ENCODE measurements around the gene OTX2. TPM values are rescaled to one million over a fixed set of nuclear protein-coding genes. Genes with fewer than 3 reads are reported as not detected.

Gene OTX2
- total RNA-seq, 2 donors from 2014 or later = not detected

GRCh38 chr14:56774503-56774902 is 35.8 kb downstream of the OTX2 start:
- Histone ChIP-seq H3K27me3 (no peaks in the 10 kb centered on the region), H3K36me3 (replicated peaks in 1 of 2; ENCODE audit: insufficient read depth in 1 of 2, low read depth in 2 of 2) (no peaks in the 10 kb centered on the region), H3K9me3 (no peaks in the 10 kb centered on the region), H3K4me3 (no peak overlapping the region), H3K4me1 (no peaks in the 10 kb centered on the region), H3K27ac (no peak overlapping the region)
- 52 to 65% methylated on average over 6 of the region's 6 CpGs for WGBS, 2 donors
- intact Hi-C loops (cut with DNase I) = no loop called here
- DNase-seq (no peak), ATAC-seq (no peak)
- TF ChIP-seq POLR2A (IDR thresholded peaks at IDR 0.05) (no peak), CTCF (IDR thresholded peaks at IDR 0.05) (no peak)

GRCh38 chr14:56770512-56770911 is 39.8 kb downstream of the OTX2 start:
- Histone ChIP-seq H3K27ac (no peak overlapping the region), H3K4me1 (no peaks in the 10 kb centered on the region), H3K27me3 (no peaks in the 10 kb centered on the region), H3K4me3 (no peak overlapping the region), H3K9me3 (no peaks in the 10 kb centered on the region), H3K36me3 (replicated peaks in 1 of 2; ENCODE audit: insufficient read depth in 1 of 2, low read depth in 2 of 2) (no peaks in the 10 kb centered on the region)
- TF ChIP-seq CTCF (IDR thresholded peaks at IDR 0.05) = no peak
- no peak for TF ChIP-seq POLR2A (IDR thresholded peaks at IDR 0.05)
- DNase-seq = no peak
- ATAC-seq = no peak
- intact Hi-C loops (cut with DNase I) = no loop called here

GRCh38 chr14:56760164-56760914 is 49.9 kb downstream of the OTX2 start:
- 51 to 53% methylated on average over 6 of the region's 6 CpGs for WGBS, 2 donors
- H3K27ac ChIP-seq = no peak overlapping the region
- intact Hi-C loops (cut with DNase I) = no loop called here
- no peak for DNase-seq
- no peaks in the 10 kb centered on the region for H3K36me3 ChIP-seq (replicated peaks in 1 of 2; ENCODE audit: insufficient read depth in 1 of 2, low read depth in 2 of 2)
- H3K9me3 ChIP-seq = no peaks in the 10 kb centered on the region
- no peak for ATAC-seq
- no peak overlapping the region for H3K4me3 ChIP-seq
- TF ChIP-seq CTCF (IDR thresholded peaks at IDR 0.05) = no peak
- H3K4me1 ChIP-seq = no peaks in the 10 kb centered on the region
- no peaks in the 10 kb centered on the region for H3K27me3 ChIP-seq

GRCh38 chr14:56759633-56760032 is 50.6 kb downstream of the OTX2 start:
- intact Hi-C loops (cut with DNase I) = no loop called here
- Histone ChIP-seq H3K27me3 (no peaks in the 10 kb centered on the region), H3K27ac (no peak overlapping the region), H3K4me1 (no peaks in the 10 kb centered on the region), H3K4me3 (no peak overlapping the region), H3K9me3 (no peaks in the 10 kb centered on the region), H3K36me3 (replicated peaks in 1 of 2; ENCODE audit: insufficient read depth in 1 of 2, low read depth in 2 of 2) (no peaks in the 10 kb centered on the region)
- 79 to 80% methylated on average over 2 of the region's 2 CpGs for WGBS, 2 donors
- ATAC-seq (no peak), DNase-seq (no peak)
- TF ChIP-seq POLR2A (IDR thresholded peaks at IDR 0.05) (no peak), CTCF (IDR thresholded peaks at IDR 0.05) (no peak)

GRCh38 chr14:56759094-56759493 is 51.2 kb downstream of the OTX2 start:
- Histone ChIP-seq H3K27me3 (no peaks in the 10 kb centered on the region), H3K36me3 (replicated peaks in 1 of 2; ENCODE audit: insufficient read depth in 1 of 2, low read depth in 2 of 2) (no peaks in the 10 kb centered on the region), H3K4me1 (no peaks in the 10 kb centered on the region), H3K4me3 (no peak overlapping the region), H3K27ac (no peak overlapping the region), H3K9me3 (no peaks in the 10 kb centered on the region)
- DNase-seq (no peak), ATAC-seq (no peak)
- intact Hi-C loops (cut with DNase I) = no loop called here
- TF ChIP-seq CTCF (IDR thresholded peaks at IDR 0.05) = no peak
- TF ChIP-seq POLR2A (IDR thresholded peaks at IDR 0.05) = no peak
- 73% methylated on average over 5 of the region's 5 CpGs for WGBS, 2 donors

Measured in body of pancreas (tissue), 4 donors.